H9 (cell line): ENCODE data around the gene NSUN7. TPM values are rescaled to one million over a fixed set of nuclear protein-coding genes. Genes with fewer than 3 reads are reported as not detected.

Experiments used
- DNase-seq: peaks from one replicate; pipeline ENCODE4 v3.0.0-alpha.2; 2017
- H2AFZ ChIP-seq: one replicate; pipeline ENCODE4 v1.6.1; 2013; ENCODE audit warnings: mild to moderate bottlenecking, low read length, control low read depth, moderate library complexity
- H2AK5ac ChIP-seq: 2 replicates; pipeline ENCODE4 v1.6.1; 2013; ENCODE audit warnings: low read length, control low read depth, mixed read lengths; ENCODE audit not compliant: insufficient read length
- H2BK120ac ChIP-seq: one replicate; pipeline ENCODE4 v1.6.1; 2013; ENCODE audit warnings: low read depth, mild to moderate bottlenecking, low read length, control low read depth, inconsistent platforms; ENCODE audit not compliant: poor library complexity, severe bottlenecking
- H2BK12ac ChIP-seq: 2 replicates; pipeline ENCODE4 v1.6.1; 2013; ENCODE audit warnings: low read length, control low read depth, mixed read lengths, low read depth; ENCODE audit not compliant: insufficient read length
- H2BK15ac ChIP-seq: 2 replicates; pipeline ENCODE4 v1.6.1; 2013; ENCODE audit warnings: low read depth, low read length, control low read depth
- H2BK20ac ChIP-seq: one replicate; pipeline ENCODE4 v1.6.1; 2013; ENCODE audit warnings: low read depth, mild to moderate bottlenecking, low read length, control low read depth, inconsistent platforms; ENCODE audit not compliant: poor library complexity, severe bottlenecking
- H2BK5ac ChIP-seq: 2 replicates; pipeline ENCODE4 v1.6.1; 2013; ENCODE audit warnings: low read length, control low read depth, mixed read lengths; ENCODE audit not compliant: insufficient read length
- H3K14ac ChIP-seq: 2 replicates; pipeline ENCODE4 v1.6.1; 2013; ENCODE audit warnings: low read length, control low read depth; ENCODE audit not compliant: insufficient read depth
- H3K18ac ChIP-seq: 2 replicates; pipeline ENCODE4 v1.6.1; 2013; ENCODE audit warnings: low read depth, mild to moderate bottlenecking, mixed read lengths, low read length, control low read depth; ENCODE audit not compliant: insufficient read length
- H3K23ac ChIP-seq: 2 replicates; pipeline ENCODE4 v1.6.1; 2013; ENCODE audit warnings: low read length, control low read depth, mixed read lengths, low read depth; ENCODE audit not compliant: insufficient read length
- H3K23me2 ChIP-seq: 2 replicates; pipeline ENCODE4 v1.6.1; 2013; ENCODE audit warnings: low read depth, mild to moderate bottlenecking, mixed read lengths, low read length, control low read depth; ENCODE audit not compliant: insufficient read length, poor library complexity, severe bottlenecking
- H3K27ac ChIP-seq: 2 replicates; pipeline ENCODE4 v1.5.1; 2013; ENCODE audit warnings: low read length, control low read depth, mixed read lengths, low read depth; ENCODE audit not compliant: insufficient read length
- H3K27me3 ChIP-seq: 2 replicates; pipeline ENCODE4 v1.6.1; 2013; ENCODE audit warnings: low read length, control low read depth, inconsistent platforms; ENCODE audit not compliant: insufficient read depth
- H3K4ac ChIP-seq: 2 replicates; pipeline ENCODE4 v1.6.1; 2013; ENCODE audit warnings: low read depth, mild to moderate bottlenecking, control low read depth, inconsistent platforms, low read length, moderate library complexity
- H3K4me1 ChIP-seq: 2 replicates; pipeline ENCODE4 v1.6.1; 2013; ENCODE audit warnings: low read length, control low read depth, inconsistent platforms; ENCODE audit not compliant: insufficient read depth
- H3K4me2 ChIP-seq: 2 replicates; pipeline ENCODE4 v1.6.1; 2013; ENCODE audit warnings: low read length, control low read depth, mixed read lengths; ENCODE audit not compliant: insufficient read length, insufficient read depth
- H3K56ac ChIP-seq: 2 replicates; pipeline ENCODE4 v1.6.1; 2013; ENCODE audit warnings: low read depth, mild to moderate bottlenecking, mixed read lengths, low read length, control low read depth; ENCODE audit not compliant: insufficient read length
- H3K79me1 ChIP-seq: 2 replicates; pipeline ENCODE4 v1.6.1; 2013; ENCODE audit warnings: low read depth, mild to moderate bottlenecking, moderate library complexity, low read length, control low read depth, inconsistent platforms; ENCODE audit not compliant: insufficient read depth, poor library complexity, severe bottlenecking
- H3K79me2 ChIP-seq: 2 replicates; pipeline ENCODE4 v1.6.1; 2013; ENCODE audit warnings: low read length, control low read depth, inconsistent platforms; ENCODE audit not compliant: insufficient read depth
- H3K9ac ChIP-seq: 2 replicates; pipeline ENCODE4 v1.6.1; 2013; ENCODE audit warnings: low read length, control low read depth, mixed read lengths; ENCODE audit not compliant: insufficient read length; ENCODE audit errors: extremely low read depth
- H3K9me3 ChIP-seq: one replicate; pipeline ENCODE4 v1.6.1; 2013; ENCODE audit warnings: low read depth, low read length, inconsistent platforms; ENCODE audit not compliant: control insufficient read depth
- H3T11ph ChIP-seq: one replicate; pipeline ENCODE4 v1.6.1; 2013; ENCODE audit warnings: mild to moderate bottlenecking, low read length, control low read depth, inconsistent platforms
- H4K20me1 ChIP-seq: one replicate; pipeline ENCODE4 v1.6.1; 2013; ENCODE audit not compliant: control insufficient read depth, insufficient read length, insufficient read depth
- H4K5ac ChIP-seq: 2 replicates; pipeline ENCODE4 v1.6.1; 2013; ENCODE audit warnings: low read depth, mild to moderate bottlenecking, mixed read lengths, low read length, control low read depth; ENCODE audit not compliant: insufficient read length
- H4K8ac ChIP-seq: replicated peaks from 2 replicates; pipeline ENCODE4 v1.6.1; 2013; ENCODE audit warnings: low read length, control low read depth, mixed read lengths, low read depth; ENCODE audit not compliant: insufficient read length
- H4K91ac ChIP-seq: 2 replicates; pipeline ENCODE4 v1.6.1; 2013; ENCODE audit warnings: low read depth, mild to moderate bottlenecking, moderate library complexity, mixed read lengths, low read length, control low read depth; ENCODE audit not compliant: insufficient read length
- H3K27ac Mint-ChIP-seq, 3 experiments: 2 replicates in 2 of 3; 3 replicates in 1 of 3; pipeline ENCODE4 v1.8.0; 2020 to 2021; ENCODE audit warnings: mixed read lengths in 3 of 3, mild to moderate bottlenecking in 1 of 3, moderate library complexity in 1 of 3
- H3K27me3 Mint-ChIP-seq: 2 replicates; pipeline ENCODE4 v1.8.0; 2021; ENCODE audit warnings: low read depth, mild to moderate bottlenecking, moderate library complexity, mixed read lengths
- H3K36me3 Mint-ChIP-seq, 3 experiments: 2 replicates in 2 of 3; 3 replicates in 1 of 3; pipeline ENCODE4 v1.8.0; 2020 to 2021; ENCODE audit warnings: low read depth in 3 of 3, mixed read lengths in 3 of 3; ENCODE audit not compliant: insufficient read depth in 1 of 3
- H3K4me1 Mint-ChIP-seq, 2 experiments: 2 replicates each; pipeline ENCODE4 v1.8.0; 2020; ENCODE audit warnings: mixed read lengths in 2 of 2
- H3K4me3 Mint-ChIP-seq, 2 experiments: 2 replicates in 1 of 2; 3 replicates in 1 of 2; pipeline ENCODE4 v1.8.0; 2020 to 2021; ENCODE audit warnings: mild to moderate bottlenecking in 2 of 2, mixed read lengths in 2 of 2, moderate library complexity in 1 of 2
- H3K9me3 Mint-ChIP-seq, 2 experiments: 2 replicates in 1 of 2; 3 replicates in 1 of 2; pipeline ENCODE4 v1.8.0; 2020; ENCODE audit warnings: mild to moderate bottlenecking in 2 of 2, mixed read lengths in 2 of 2, moderate library complexity in 1 of 2
- CTCF ChIP-seq: fragments of 200-600 bp; sonication (generic); conservative IDR thresholded peaks from 3 replicates; pipeline ENCODE4 v1.8.0; 2021; ENCODE audit warnings: antibody characterized with exemption, mild to moderate bottlenecking
- WGBS: extraction: QIAGEN DNeasy Blood & Tissue Kit; methylation state at CpG from one replicate; pipeline ENCODE4 v1.1.7; 2013; ENCODE audit warnings: missing lambda C conversion rate, low lambda C conversion rate, mixed read lengths; ENCODE audit not compliant: insufficient read length; ENCODE audit errors: extremely low coverage; 5-methylcytosine and 5-hydroxymethylcytosine counted together
- total RNA-seq: library from RNA; stranded (reverse); gene quantifications from 2 replicates; pipeline ENCODE4 v1.2.1, GENCODE V29; 2021

Gene NSUN7
- total RNA-seq, 1 experiment from 2014 or later = 15.9 TPM

DNA sequence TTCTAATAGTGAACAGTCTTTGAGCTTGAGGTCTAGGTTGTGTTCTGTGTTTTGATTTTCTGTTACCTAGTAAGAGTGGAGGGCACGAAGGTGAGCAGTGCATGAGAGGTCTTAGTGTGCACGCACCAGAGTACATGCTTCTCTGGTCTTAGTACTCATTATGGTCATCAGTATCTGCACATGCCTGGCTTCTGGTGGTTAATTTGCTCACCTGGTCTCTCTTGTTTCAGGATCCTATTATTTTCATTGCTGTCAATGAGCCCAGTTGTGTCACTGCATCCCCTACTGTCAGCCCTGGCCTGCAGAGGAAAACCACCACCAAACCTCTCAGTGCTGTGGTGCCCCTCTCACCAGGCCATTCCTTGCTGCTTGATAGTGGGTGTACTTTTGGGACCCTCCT is 54.8 kb downstream of the NSUN7 start:
- no peaks in the 10 kb centered on the region for H3K9me3 Mint-ChIP-seq
- H3K36me3 Mint-ChIP-seq = no peaks in the 10 kb centered on the region; a peak in 1 of 7 replicates
- H3K27ac Mint-ChIP-seq = no peak overlapping the region

More for the DNA sequence above, 54.8 kb downstream of the NSUN7 start:
- Histone ChIP-seq H3K4me2 (no peak overlapping the region), H3K9me3 (no peaks in the 10 kb centered on the region), H4K20me1 (no peaks in the 10 kb centered on the region), H2AFZ (no peak overlapping the region), H3K14ac (no peak overlapping the region), H3K79me2 (no peaks in the 10 kb centered on the region), H2BK12ac (no peak overlapping the region), H3K27me3 (no peaks in the 10 kb centered on the region), H3T11ph (no peak overlapping the region), H3K79me1 (no peaks in the 10 kb centered on the region), H4K8ac (no peak overlapping the region), H3K56ac (no peak overlapping the region), H3K23me2 (no peaks in the 10 kb centered on the region), H3K4me1 (peaks cover 2% of the 10 kb centered on the region; the same call in 1 of the 2 replicates), H3K9ac (no peak overlapping the region), H3K18ac (no peak overlapping the region), H3K27ac (no peak overlapping the region), H2BK15ac (no peak overlapping the region), H2BK5ac (no peak overlapping the region), H2BK20ac (no peak overlapping the region), H4K91ac (no peak overlapping the region), H2AK5ac (no peak overlapping the region), H2BK120ac (no peak overlapping the region), H3K23ac (no peak overlapping the region), H4K5ac (no peak overlapping the region), H3K4ac (no peak overlapping the region)
- peaks cover 4 to 9% of the 10 kb centered on the region in 2 experiments for H3K4me1 Mint-ChIP-seq
- no CpG with 5 or more reads among the region's 2 CpGs for WGBS
- no peak for DNase-seq
- H3K27me3 Mint-ChIP-seq = no peaks in the 10 kb centered on the region
- no peak overlapping the region for H3K4me3 Mint-ChIP-seq
- no peak for TF ChIP-seq CTCF
